MM.1S (cell line): ENCODE results near the gene SLC31A1.

Source experiments
- CTCF ChIP-seq: fragments of 300-600 bp; sonication (generic); IDR thresholded peaks from 2 replicates; pipeline ENCODE4 v1.5.1; 2016; ENCODE audit warnings: antibody characterized with exemption, low read length, mixed read lengths
- EZH2 ChIP-seq: fragments of 300-600 bp; sonication (generic); optimal IDR thresholded peaks from 2 replicates; pipeline ENCODE3; 2017; ENCODE audit warnings: low read depth, mild to moderate bottlenecking, antibody characterized with exemption, low read length, mixed read lengths
- EZH2phosphoT487 ChIP-seq: fragments of 300-600 bp; sonication (generic); IDR thresholded peaks from 2 replicates; pipeline ENCODE4 v1.6.1; 2018; ENCODE audit warnings: antibody characterized with exemption, low read length

- TF ChIP-seq CTCF, result no peak
- no peak for TF ChIP-seq EZH2
- no peak for TF ChIP-seq EZH2phosphoT487
Observed at GRCh38 chr9:113227436-113227835, 6.1 kb downstream of the SLC31A1 start.
